Myocyte (in vitro differentiated cells): Measurements from ENCODE around the gene QRICH2. TPM values are rescaled to one million over a fixed set of nuclear protein-coding genes. Genes with fewer than 3 reads are reported as not detected.
"Not testable (repeated sequence)": the region's sequence is repeated elsewhere in the genome, so short reads cannot be mapped to it uniquely, and the experiment has no call there.

Source experiments
- DNase-seq: peaks from one replicate; pipeline ENCODE4 v3.0.0-alpha.2; 2012; ENCODE audit warnings: low read depth
- polyA plus RNA-seq: library from polyadenylated mRNA; unstranded; fragments of >200 nt; gene quantifications from one replicate; pipeline ENCODE4 v1.2.1, GENCODE V29; 2012; ENCODE audit warnings: missing spikeins
- total RNA-seq: library from RNA; depleted of rRNA; stranded (reverse); fragments of >200 nt; gene quantifications from 2 replicates; pipeline ENCODE4 v1.2.3, GENCODE V29; 2014

Gene QRICH2, protein sequence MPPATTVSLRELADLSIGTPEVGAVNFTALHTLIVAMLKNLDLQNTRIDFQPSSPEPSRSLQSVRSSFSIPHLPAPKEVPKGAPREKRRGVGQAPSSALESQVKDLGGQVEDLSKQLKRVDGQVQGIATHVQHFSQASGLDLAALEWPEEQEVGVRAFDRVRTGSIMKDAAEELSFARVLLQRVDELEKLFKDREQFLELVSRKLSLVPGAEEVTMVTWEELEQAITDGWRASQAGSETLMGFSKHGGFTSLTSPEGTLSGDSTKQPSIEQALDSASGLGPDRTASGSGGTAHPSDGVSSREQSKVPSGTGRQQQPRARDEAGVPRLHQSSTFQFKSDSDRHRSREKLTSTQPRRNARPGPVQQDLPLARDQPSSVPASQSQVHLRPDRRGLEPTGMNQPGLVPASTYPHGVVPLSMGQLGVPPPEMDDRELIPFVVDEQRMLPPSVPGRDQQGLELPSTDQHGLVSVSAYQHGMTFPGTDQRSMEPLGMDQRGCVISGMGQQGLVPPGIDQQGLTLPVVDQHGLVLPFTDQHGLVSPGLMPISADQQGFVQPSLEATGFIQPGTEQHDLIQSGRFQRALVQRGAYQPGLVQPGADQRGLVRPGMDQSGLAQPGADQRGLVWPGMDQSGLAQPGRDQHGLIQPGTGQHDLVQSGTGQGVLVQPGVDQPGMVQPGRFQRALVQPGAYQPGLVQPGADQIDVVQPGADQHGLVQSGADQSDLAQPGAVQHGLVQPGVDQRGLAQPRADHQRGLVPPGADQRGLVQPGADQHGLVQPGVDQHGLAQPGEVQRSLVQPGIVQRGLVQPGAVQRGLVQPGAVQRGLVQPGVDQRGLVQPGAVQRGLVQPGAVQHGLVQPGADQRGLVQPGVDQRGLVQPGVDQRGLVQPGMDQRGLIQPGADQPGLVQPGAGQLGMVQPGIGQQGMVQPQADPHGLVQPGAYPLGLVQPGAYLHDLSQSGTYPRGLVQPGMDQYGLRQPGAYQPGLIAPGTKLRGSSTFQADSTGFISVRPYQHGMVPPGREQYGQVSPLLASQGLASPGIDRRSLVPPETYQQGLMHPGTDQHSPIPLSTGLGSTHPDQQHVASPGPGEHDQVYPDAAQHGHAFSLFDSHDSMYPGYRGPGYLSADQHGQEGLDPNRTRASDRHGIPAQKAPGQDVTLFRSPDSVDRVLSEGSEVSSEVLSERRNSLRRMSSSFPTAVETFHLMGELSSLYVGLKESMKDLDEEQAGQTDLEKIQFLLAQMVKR (N-terminal part only)
- total RNA-seq: 1.7 and 2.6 TPM in 2 replicates
- 3.3 TPM for polyA plus RNA-seq

DNA sequence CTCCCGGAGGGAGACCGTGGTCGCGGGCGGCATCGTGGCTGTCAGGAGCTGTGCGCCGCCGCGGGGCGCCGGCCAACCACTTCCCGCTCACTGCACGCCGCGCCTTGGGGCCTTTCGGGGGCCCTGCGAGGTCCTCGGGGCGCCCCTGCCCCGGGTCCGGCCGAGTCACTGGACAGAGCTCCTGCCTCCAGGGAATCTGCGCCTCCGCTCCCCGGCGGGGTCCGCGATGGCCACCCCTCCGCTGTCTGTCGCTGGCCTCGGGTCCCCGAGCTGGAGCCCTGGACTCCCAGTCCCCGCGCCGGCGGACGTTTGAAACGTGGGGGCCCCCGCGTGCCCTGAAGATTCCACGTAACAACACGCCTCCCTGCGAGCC is at the start of gene QRICH2:
TSS of gene QRICH2 (minus strand) at position 311 of the 373 bp plus-strand sequence. CDS start at position 33, 278 bp downstream.
- no peak for DNase-seq

DNA sequence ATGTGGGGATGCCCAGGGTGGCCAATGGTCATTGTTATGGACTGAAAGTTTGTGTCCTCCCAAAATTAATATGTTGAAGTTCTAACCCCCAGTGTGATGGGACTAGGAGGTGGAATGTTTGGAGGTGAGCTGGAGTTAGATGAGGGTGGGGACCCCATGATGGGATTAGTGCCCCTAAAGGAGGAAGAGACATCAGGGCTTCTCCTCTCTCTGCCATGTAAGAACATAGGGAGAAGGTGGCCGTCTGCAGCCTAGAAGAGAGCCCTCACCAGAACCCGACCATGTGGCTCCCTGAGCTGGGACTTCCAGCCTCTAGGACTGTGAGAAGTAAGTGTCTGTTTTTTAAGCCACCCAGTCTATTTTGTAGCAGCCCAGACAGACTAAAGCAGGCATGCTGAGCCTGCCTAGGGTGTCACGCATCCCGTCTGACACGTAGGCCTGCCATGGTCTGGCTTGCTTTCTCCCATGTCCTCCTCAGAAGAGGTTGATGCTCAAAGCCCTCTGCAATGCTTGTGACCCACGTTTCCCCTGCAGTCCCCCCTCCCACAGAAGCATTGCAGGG is 49.6 kb upstream of the QRICH2 start:
- no peak for DNase-seq

DNA sequence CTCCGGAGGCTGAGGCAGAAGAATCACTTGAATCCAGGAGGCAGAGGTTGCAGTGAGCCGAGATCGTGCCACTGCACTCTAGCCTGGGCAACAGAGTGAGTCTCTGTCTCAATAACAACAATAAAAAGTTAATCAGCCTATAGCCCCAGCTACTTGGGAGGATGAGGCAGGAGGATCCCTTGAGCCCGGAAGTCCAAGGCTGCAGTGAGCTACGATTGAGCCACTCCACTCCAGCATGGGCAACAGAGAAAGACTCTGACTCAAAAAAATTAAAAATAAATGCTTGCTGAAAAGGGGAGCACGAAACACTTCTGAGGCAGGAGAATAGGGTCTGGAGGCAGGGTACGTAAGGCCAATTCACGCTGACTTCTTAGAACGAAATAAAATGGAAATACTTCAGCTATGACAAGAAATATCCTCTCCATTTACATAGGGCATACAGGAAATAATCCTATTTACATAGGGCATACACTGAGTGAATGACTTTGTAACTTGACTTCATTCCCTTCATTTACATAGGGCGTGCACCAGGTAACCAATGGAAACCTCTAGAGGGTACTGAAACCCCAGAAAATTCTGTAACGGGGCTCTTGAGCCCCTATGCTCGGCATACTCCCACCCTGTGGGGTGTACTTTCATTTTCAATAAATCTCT is 48.9 kb upstream of the QRICH2 start:
- no peak for DNase-seq

DNA sequence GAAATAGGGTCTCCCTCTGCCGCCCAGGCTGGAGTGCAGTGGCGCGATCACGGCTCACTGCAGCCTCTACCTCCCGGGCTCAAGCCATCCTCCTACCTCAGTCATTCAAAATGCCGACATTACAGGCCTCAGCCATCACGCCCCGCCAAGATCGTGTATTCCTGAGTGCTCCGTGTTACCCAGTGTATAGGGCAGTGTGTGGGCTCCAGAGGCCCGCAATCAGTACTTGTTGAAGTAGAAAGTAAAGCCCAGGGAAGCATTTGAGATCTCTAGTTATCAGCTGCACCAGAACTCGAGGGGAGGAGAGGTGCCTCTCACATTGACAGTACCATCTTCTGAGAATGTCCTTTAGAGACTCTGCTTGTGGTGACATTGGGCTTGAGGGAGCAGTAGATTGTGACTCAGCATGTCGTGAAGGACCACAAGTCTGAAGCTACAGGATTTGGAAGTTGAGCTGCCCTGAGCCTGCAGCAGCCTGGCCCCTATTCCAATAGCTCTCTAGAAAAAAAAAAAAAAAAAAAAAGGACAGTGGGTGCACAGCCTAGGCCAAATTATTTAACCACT is 46.8 kb upstream of the QRICH2 start:
- DNase-seq: no peak

DNA sequence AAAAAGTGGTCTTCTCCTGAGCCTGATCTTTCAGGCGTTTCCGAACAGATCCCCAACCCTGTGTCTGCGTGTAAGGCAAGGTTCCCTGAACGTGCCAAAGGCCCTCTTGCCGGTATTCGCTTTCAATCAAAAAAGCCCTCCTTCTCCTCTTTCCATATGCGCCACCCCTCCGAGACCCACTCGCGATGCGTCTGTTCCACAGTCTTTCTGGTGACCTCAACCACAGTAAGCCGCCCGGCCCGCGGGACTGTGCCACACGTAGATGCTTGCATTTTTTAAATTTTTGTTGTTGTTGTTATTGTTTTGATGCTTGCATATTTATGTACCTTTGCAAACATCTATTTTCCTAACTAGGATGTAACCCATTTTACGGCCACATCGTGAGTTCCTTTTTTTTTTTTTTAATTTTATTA is 46.2 kb upstream of the QRICH2 start:
- no peak for DNase-seq

DNA sequence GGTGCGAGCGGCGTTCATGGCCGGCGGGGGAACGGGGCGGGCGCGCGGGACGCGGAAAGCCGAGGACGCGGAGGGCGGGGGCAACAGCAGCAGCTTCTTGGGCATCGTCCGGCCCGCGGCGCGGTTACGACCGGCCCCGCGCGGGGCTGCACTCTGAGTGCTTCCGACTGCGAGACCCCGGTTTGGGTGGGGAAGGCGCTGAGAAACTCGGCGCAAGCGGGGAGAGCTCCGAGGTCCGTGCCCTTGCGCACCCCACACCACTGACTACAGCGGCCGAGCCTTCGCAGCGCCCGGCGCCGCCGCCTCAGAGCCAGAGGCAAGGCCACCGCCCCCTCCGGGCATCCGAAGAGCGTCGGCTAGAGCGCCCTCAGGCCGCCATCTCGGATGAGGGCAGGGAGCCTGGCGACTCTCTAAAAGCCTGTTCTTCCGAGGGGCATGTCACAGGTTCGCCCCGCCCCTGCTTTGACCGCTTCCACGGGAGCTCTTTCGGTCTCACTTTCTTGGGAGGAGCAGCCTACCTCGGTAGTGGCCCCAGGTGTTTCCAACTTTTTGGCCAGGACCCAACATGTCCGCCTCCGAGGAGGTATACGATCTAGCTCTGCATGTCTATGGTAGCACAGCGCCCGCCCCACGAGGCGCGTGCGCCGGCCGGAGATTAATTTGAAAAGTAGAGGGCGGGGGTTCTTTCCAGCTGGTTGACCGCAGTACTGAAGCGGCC is 45.7 kb upstream of the QRICH2 start, which contains the start of gene PRPSAP1:
TSS of gene PRPSAP1 (minus strand) at position 318 of the 718 bp plus-strand sequence. CDS start at position 105, 213 bp downstream.
- peak; percentile 95 for DNase-seq

DNA sequence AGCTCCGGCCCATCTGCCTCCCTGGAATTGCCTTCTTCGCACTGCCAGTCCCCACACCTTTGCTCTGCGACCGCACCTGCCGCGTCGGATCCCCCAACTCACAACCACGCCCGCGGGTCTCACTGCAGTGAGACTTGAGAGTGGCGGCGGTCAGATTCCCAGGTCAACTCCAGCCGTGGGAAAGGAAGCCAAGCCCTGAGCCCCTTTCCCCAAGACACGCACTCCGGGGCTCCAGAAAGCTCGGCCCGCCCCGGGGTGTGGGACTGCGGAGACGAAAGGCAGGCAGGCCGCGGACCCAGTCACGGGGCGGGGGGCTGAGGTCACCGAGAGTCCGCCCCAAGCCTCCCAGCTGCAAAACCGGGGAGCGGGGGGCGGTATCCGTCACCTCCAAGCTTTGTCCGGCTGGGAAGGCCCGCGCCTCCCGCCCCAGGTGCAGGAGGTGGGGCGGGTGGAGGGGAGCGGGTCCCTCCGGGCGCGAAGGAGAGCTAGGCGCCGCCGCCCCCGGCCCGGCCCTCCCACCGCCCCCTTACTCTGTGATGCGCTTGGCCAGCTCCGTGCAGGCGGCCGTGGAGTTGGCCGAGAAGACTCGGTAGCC is 45.0 kb upstream of the QRICH2 start:
- no peak for DNase-seq

DNA sequence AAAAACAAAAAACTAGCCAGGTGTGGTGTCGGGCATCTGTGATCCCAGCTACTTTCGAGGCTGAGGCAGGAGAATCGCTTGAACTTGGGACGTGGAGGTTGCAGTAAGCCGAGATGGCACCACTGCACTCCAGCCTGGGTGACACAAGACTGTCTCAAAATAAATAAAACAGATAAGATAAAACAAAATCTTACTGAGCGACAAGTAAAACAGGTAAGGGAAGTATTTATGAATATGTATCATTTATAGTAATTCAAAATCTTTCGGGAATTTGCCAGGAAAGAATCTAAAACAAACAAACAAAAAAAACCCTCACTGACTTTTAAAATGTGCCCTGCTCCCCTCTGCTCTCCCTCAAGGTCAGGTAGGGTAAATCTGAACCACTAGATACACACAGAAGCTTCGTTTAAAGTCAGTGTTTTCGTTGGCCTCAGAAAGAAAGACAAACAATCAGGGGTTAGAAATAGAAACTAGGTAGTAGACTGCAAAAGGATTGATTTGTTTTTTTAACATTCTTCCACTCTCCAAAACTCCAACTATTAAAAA is 43.5 kb upstream of the QRICH2 start:
- no peak for DNase-seq

DNA sequence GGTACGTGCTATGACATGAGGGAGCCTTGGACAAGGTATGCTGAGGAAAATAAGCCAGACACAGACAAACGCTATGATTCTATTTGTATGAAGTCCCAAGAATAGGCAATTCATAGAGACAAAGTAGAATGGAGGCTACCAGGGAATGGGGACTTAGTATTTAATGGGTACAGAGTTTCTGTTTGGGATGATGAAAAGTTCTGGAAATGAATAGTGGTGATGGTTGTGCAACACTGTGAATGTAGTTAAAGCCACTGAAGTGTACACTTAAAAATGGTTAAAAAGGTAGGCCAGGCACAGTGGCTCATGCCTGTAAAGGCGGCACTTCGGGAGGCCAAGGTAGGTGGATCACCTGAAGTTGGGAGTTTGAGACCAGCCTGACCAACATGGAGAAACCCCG is 42.4 kb upstream of the QRICH2 start:
- no peak for DNase-seq

DNA sequence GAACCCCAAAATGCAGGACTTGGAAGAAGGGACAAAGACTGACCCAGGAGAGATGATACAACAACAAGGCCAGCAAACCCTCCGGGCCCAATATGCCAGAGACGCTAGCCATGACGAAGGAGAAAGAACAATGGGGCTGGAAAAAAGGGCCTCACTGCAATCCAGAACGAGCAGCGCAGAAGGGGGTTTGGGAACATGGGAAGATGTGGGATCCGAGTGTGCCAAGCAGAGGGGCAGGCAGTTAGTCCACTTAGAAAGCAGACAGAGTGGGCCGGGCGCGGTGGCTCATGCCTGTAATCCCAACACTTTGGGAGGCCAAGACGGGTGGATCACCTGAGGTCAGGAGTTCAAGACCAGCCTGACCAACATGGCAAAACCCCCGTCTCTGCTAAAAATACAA is 38.9 kb upstream of the QRICH2 start:
- DNase-seq: not testable (repeated sequence)

DNA sequence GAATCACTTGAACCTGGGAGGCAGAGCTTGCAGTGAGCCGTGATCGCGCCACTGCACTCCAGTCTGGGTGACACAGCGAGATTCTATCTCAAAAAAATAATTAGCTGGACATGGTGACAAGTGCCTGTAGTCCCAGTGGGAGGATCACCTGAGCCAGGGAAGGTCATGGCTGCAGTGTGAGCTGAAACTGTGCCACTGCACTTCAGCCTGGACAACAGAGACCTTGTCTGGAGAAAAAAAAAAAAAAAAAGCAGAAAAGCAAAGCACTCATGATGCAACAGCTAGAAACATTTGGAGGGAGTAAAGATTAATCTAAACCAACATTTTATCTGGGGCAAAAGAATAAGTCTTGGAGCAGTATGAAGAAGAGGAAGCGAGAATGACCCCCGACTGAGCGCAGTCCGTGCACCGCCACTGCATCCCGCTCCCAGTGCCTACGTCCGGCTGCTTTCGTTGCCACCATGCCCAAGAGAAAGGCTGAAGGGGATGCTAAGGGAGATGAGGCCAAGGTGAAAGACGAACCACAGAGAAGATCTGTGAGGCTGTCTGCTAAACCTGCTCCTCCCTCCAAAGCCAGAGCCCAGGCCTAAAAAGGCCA is 37.4 kb upstream of the QRICH2 start:
- DNase-seq: no peak

DNA sequence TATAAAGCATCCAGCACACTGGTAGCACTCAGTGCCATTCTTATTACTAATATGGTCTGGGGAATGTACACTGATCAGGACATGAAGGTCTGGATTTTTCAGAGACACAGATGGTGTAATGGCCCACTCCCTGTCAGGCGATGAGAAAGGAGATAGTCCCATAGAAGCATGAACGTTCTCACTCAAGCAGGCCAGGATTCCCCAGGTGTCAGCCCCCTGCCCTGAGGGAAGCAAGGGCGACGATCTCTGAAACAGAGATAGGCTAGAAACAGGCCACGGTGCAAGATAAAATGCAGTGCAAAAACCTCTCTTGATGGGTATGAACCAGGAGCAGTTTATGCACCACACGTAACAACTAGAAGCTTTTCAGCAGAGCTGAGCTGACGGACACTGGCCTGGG is 35.0 kb upstream of the QRICH2 start:
- no peak for DNase-seq

DNA sequence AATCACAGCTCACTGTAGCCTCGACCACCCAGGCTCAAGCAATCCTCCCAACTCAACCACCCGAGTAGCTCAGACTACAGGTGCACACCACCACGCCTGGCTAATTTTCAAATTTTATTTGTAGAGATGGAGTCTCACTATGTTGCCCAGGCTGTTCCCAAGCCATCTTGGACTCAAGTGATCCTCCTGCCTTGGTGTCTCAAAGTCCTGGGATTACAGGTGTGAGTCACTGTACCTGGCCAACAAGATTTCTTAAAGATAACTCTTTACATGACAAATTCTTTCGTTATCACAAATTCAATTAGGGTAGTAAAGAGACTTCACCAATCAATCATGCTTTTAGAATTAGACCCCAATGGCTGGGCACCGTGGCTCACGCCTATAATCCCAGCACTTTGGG is 33.2 kb upstream of the QRICH2 start:
- DNase-seq: no peak

DNA sequence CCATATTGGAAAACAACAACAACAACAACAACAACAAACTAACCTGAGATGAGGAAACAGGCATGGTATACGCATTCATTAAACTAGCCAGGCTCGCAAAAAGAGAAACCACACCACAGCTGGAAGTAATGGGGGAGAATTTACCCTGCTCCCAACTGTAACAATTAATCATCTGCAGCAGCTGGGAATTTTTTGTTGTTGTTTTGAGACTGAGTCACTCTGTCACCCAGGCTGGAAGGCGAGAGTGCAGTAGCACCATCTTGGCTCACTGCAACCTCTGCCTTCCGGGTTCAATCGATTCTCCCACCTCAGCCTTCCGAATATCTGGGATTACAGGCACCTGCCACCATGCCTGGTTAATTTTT is 29.3 kb upstream of the QRICH2 start:
- DNase-seq: peak; percentile 91

DNA sequence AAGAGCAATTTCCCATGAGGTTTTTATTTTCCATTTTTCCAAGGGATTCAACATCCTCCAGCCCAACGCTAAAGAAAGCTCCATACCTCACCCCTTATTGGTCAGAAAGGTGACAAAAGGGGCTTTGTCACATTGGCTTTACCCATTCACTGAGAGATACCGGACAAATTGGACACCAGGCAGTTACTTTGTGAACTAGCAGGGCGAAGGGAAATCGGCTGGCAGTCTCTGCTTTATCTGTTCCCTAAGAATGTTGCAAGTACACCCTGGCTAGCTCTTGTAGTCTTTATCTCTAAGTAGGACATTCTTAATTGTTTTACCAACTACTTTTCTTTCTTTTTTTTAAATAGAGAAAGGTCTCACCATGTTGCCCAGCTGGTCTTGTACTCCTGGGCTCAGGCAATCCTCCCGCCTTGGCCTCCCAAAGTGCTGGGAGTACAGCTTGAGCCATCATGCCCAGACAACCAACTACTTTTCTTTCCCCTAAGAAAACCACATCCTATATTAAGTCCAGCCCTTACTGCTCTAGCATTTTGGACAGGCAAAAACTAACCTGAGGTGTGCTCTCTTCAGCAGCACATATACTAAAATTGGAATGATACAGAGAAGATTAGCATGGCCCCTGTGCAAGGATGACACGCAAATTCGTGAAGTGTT is 28.8 kb upstream of the QRICH2 start:
- peak; percentile 43 for DNase-seq

DNA sequence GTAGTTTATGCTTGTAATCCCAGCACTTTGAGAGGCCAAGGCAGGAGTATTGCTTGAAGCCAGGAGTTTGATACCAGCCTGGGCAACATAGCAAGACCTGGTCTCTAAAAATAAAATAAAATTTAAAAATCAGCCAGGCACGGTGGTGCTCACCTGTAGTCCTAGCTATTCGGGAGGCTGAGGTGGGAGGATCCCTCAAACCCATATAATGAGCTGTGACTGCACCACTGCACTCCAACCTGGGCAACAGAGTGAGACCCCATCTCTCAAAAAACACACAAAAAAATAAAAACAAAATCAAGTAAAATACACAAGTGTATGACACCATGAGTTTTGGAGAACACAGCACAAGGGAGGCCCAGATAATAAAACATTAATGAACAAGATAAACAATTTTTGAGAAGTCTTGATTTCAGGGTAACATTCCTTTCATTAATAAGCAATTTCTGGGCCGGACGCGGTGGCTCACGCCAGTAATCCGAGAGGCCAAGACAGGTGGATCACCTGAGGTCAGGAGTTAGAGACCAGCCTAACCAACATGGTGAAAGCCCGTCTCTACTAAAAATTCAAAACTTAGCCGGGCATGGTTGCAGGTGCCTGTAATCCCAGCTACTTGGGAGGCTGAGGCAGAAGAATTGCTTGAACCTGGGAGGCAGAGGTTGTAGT is 27.8 kb upstream of the QRICH2 start:
- no peak for DNase-seq
